Right lobe of liver (tissue), 4 donors: ENCODE data around the gene BAHCC1.

ENCODE experiments used
- CTCF ChIP-seq, 4 donors: fragments of 200-600 bp in 3 of 4; fragments of 450-650 bp in 1 of 4; IDR thresholded peaks; one replicate each; pipeline versions ENCODE4 v1.5.1 to v1.8.0; 2016 to 2022; ENCODE audit warnings: antibody characterized with exemption in 4 of 4, mild to moderate bottlenecking in 2 of 4
- POLR2A ChIP-seq: fragments of 450-650 bp; IDR thresholded peaks from one replicate; pipeline ENCODE4 v1.6.1; 2017; ENCODE audit warnings: antibody characterized with exemption, mild to moderate bottlenecking
- donor health status: DM: no; HTN: no; CAD: no.
- donor health status: DM: no; HTN: no; CAD: no.
- donor health status: DM: no; HTN: yes; CAD: no.

GRCh38 chr17:81468770-81469121 is 73.5 kb downstream of the BAHCC1 start:
- TF ChIP-seq CTCF (IDR thresholded peaks at IDR 0.05) (no peak), POLR2A (no peak)
